HG02798 (cell line): Measurements from ENCODE around the gene RAI14.
"Not testable (repeated sequence)": the region's sequence is repeated elsewhere in the genome, so short reads cannot be mapped to it uniquely, and the experiment has no call there.

Experiments
- ATAC-seq: cut with Tn5 transposase; IDR thresholded peaks from one replicate; pipeline ENCODE4 v1.9.1; 2021; ENCODE audit warnings: mild to moderate bottlenecking; ENCODE audit not compliant: unreplicated experiment, poor library complexity

Gene RAI14

GRCh38 chr5:34803974-34804732 lies 148.0 kb downstream of the RAI14 start:
- no peak for ATAC-seq

DNA sequence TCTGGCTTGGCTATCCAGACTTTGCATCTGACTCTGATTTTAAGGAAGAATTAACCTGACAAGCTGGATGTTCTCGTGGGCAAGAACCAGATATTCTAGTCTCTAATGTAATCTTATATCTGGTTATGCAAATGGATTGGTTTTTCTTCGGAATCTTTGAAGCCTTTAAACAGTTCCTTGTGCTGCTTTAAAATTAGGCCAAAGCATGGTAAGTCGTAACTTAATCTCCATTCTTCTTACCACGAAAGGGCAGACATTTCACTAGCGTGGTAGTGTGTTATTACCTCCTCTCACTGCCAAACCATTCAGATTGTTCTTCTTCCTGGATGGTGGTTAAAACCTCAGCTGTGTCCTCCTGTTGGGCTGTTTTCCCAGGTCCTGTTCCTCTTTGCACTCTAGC lies 148.8 kb downstream of the RAI14 start:
- no peak for ATAC-seq

GRCh38 chr5:34806532-34806931 lies 150.4 kb downstream of the RAI14 start:
- no peak for ATAC-seq

DNA sequence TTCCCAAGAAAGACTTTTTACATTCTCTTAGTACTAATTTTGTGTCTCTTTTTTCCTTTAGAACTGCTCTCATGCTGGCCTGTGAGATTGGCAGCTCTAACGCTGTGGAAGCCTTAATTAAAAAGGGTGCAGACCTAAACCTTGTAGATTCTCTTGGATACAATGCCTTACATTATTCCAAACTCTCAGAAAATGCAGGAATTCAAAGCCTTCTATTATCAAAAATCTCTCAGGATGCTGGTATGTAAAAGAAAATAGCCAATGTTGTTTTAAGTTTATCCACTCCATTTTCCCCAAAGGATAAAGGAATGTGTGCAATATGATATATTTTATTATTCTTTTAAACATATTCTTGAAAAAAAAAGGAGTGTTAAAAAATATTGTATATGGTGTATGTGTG lies 155.6 kb downstream of the RAI14 start:
- ATAC-seq: no peak

- ATAC-seq: no peak
Measured at GRCh38 chr5:34813509-34813908, 157.4 kb downstream of the RAI14 start.

GRCh38 chr5:34817558-34818351 lies 161.6 kb downstream of the RAI14 start:
- ATAC-seq: no peak

DNA sequence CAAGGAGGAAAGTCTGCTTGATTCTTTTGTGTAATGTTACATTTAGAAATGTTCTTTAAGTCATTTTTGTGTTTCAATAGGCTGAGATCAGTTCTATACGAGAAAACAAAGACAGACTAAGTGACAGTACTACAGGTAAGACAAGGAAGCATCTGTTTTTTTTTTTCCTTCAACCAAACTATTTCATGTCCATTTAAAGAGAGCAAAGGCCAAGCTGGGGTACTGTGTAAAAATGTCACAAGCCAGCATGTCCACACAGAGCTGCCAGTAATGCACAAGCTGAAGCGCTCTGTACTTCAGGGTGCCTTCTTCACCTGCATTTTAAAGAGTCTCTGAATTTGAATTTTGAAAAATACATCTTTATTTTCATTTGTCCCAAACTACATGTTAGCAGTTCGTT lies 162.6 kb downstream of the RAI14 start:
- ATAC-seq: no peak

- no peak for ATAC-seq
Measured at GRCh38 chr5:34820593-34820992, 164.5 kb downstream of the RAI14 start.

GRCh38 chr5:34822956-34823715 lies 167.0 kb downstream of the RAI14 start:
- ATAC-seq: no peak

DNA sequence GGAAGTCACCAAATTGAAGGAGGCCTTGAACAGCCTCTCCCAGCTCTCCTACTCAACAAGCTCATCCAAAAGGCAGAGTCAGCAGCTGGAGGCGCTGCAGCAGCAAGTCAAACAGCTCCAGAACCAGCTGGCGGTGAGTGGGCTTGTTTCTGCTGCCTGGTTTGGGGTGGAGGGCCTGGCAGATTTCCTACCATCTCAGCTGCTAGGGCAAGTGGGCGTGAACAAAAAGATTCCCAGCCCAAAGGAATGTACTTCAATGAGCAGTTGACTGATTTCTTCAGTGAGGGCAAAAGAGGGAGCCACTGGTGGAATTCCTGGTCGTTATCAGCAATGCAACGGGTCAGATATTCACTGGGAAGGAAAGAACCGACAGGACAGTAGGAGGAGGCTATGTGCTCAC lies 170.2 kb downstream of the RAI14 start:
- no peak for ATAC-seq

GRCh38 chr5:34827588-34828506 lies 171.7 kb downstream of the RAI14 start:
- ATAC-seq: no peak

DNA sequence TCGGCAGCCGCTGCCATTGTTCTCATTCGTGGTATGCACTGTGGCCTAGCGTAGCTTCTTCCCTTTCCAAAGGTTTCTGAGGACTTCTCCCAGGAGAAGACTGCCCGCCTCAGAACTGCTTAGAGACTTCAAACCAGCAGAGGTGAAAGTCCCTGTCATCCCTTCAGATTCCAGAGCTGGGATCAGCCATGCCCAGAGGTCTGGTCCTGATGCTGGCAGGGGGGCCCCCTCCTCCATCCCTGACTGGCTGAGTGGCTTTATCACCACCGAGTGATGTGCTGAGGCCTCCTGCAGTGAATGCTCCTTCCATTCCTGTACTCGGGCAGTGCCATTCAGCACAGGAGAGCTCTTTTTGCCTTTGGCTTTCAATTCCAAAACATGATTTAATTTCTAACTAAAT lies 174.7 kb downstream of the RAI14 start:
- not testable (repeated sequence) for ATAC-seq

DNA sequence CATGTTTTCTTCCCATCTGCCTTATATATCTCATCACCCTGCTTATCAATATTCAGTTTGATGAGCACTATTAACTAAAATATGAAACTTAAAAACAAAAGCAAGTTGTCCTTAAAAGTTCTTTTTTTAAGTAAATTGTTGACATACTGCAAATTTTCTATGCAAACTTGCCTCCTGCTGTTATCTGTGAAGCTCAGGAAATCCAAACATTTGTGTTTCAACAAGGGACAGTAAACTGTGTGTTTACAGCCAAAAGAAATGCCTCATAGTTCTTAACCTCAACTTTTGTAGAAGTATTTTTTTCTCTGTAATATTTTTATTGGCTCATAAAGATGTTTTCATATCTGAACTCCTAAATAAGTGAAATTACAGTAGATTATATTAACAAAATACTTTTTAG lies 175.2 kb downstream of the RAI14 start:
- no peak for ATAC-seq

DNA sequence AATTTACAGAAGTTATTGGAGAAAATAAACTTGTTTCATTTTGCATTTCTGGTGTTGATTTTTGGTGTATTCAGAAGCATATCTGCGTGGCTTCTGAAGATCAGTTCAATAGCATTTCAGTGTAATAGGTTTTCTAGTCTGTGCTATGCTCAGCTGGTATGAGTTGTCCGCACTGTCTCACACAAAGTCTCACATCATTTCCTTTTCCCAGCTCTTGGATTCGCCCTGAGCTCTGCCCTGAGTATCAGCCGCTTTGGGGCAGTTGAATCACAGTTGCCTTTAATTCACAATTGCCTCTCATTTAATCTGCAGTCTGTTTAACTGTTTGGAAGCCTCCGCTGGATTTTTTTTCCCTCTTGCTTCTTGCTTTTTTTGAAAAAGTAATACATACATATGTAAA lies 176.4 kb downstream of the RAI14 start:
- ATAC-seq: no peak

DNA sequence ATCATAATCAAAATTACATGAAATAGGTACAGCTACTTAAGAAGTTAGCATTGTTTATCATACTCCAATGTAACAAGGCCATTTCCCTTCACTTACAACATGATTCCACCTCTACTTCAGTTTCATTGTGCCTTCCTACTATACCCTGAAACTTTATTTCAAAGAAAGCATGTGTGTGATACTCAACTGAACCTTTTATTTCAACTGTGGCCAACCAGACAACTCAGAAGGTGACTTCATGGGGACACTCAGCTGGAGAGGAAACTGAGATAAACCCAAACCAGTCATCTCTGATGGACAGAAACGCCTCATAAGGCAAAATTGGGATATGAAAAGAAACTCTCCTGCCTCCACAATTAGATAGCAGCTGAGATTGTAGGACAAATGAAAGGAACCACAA lies 177.0 kb downstream of the RAI14 start:
- no peak for ATAC-seq

GRCh38 chr5:34833976-34834793 lies 178.1 kb downstream of the RAI14 start:
- no peak for ATAC-seq

DNA sequence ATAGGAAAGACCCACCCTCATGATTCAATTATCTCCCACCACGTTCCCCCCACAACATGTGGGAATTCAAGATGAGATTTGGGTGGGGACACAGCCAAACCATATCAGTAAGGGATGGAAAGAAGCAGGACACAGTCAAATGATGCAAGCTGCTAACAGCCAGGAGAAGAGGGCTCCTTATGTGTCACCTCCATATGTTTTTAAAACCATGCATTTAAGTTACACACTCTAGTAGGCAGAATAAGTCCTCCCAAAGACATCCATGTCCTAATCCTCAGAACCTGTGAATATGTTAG lies 178.6 kb downstream of the RAI14 start:
- no peak for ATAC-seq

DNA sequence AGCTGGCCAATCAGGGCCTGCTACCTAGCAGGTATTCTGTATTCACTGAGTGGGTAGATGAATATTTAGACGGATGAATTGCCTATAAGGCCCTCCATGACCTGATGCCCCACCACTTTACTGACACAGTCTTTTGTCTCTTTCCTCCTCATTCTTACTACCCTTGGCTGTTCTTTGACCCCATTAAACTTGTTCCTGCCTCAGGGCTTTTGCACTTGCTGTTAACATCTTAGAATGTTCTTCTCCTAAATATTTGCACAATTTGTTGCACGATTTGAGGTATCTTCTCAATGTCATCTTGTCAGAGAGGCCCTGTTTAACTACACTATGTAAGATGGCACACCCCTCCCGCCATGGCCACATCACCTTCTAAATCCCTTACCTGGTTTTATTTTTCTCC lies 179.5 kb downstream of the RAI14 start:
- no peak for ATAC-seq
